ENCODE results near the gene NEXN.

DNA sequence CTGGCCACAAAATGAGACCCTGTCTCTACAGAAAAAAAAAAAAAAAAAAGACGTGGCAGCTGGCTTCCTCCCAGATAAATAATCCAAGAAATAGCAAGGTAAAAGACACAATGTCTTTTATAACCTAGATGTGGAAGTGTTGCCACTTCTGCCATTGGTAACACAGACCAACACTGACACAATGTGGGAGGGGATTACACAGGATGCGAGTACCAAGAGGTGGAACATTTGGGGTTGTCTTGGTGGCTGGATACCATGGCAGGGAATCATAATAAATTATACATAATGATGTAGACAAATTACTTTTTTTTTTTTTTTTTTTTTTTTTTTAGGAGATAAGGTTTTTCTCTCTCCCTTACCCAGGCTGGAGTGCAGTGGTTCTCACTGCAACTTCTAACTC is 6.0 kb upstream of the NEXN start:
- TF ChIP-seq, protein P1, sequence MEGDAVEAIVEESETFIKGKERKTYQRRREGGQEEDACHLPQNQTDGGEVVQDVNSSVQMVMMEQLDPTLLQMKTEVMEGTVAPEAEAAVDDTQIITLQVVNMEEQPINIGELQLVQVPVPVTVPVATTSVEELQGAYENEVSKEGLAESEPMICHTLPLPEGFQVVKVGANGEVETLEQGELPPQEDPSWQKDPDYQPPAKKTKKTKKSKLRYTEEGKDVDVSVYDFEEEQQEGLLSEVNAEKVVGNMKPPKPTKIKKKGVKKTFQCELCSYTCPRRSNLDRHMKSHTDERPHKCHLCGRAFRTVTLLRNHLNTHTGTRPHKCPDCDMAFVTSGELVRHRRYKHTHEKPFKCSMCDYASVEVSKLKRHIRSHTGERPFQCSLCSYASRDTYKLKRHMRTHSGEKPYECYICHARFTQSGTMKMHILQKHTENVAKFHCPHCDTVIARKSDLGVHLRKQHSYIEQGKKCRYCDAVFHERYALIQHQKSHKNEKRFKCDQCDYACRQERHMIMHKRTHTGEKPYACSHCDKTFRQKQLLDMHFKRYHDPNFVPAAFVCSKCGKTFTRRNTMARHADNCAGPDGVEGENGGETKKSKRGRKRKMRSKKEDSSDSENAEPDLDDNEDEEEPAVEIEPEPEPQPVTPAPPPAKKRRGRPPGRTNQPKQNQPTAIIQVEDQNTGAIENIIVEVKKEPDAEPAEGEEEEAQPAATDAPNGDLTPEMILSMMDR (IDR thresholded peaks at IDR 0.05; ENCODE audit: control extremely low read depth in 1 of 3, insufficient read depth in 1 of 3, low read depth in 1 of 3, low read length in 3 of 3) = no peak
- no peak for TF ChIP-seq RAD21 (IDR thresholded peaks at IDR 0.05 in 1 of 2, conservative IDR thresholded peaks at IDR 0.05 in 1 of 2; ENCODE audit: low read depth in 2 of 2, low read length in 2 of 2)
